Stimulated activated CD4-positive, alpha-beta T cell treated with anti-CD3 and anti-CD28 coated beads, TNF-alpha, amount 100 ng/mL, for 4 hours (primary cell): ENCODE results near the gene FAM20C.

Experiments
- DNase-seq, 3 experiments: peaks; one replicate each; pipeline ENCODE4 v3.0.0-alpha.2; 2020; ENCODE audit warnings: low read depth in 3 of 3

Gene FAM20C

GRCh38 chr7:191981-192649, at the start of gene FAM20C:
FAM20C (plus strand) TSS chr7:192571; CDS start chr7:193200, 629 bp downstream.
- DNase-seq, result peak in 2 of 3 experiments; percentile 6 to 33

GRCh38 chr7:143145-143751, 49.1 kb upstream of the FAM20C start:
- DNase-seq, result no peak

GRCh38 chr7:143811-144453, 48.4 kb upstream of the FAM20C start:
- no peak for DNase-seq

GRCh38 chr7:144454-144826, 47.9 kb upstream of the FAM20C start:
- no peak for DNase-seq

- DNase-seq, result no peak
These were observed 46.5 kb upstream of the FAM20C start for GRCh38 chr7:145863-146262.

GRCh38 chr7:148543-148931, 43.8 kb upstream of the FAM20C start:
- DNase-seq, result no peak

- DNase-seq, result peak; percentile 95 to 97 (median 96)
These were observed 43.2 kb upstream of the FAM20C start for GRCh38 chr7:148932-149790.

GRCh38 chr7:149791-150636, 42.4 kb upstream of the FAM20C start:
- DNase-seq, result peak in 1 of 3 experiments; percentile 30

- DNase-seq, result no peak
These were observed 41.6 kb upstream of the FAM20C start for GRCh38 chr7:150811-151221.

GRCh38 chr7:151346-152050, 40.9 kb upstream of the FAM20C start:
- DNase-seq, result no peak

GRCh38 chr7:152702-153391, 39.5 kb upstream of the FAM20C start:
- no peak for DNase-seq

- no peak for DNase-seq
These were observed 38.8 kb upstream of the FAM20C start for GRCh38 chr7:153604-154003.

GRCh38 chr7:154096-154799, 38.1 kb upstream of the FAM20C start:
- no peak for DNase-seq

GRCh38 chr7:155469-155900, 36.9 kb upstream of the FAM20C start:
- no peak for DNase-seq

- no peak for DNase-seq
These were observed 36.0 kb upstream of the FAM20C start for GRCh38 chr7:156111-157007.

- DNase-seq, result no peak
These were observed 35.4 kb upstream of the FAM20C start for GRCh38 chr7:157008-157310.

- no peak for DNase-seq
These were observed 34.4 kb upstream of the FAM20C start for GRCh38 chr7:157771-158625.

GRCh38 chr7:158771-159170, 33.6 kb upstream of the FAM20C start:
- DNase-seq, result no peak
